T follicular helper cell (primary cell): Measurements from ENCODE around the gene ORAI3.
"Not testable (repeated sequence)": the region's sequence is repeated elsewhere in the genome, so short reads cannot be mapped to it uniquely, and the experiment has no call there.

Source experiments
- DNase-seq: peaks from one replicate; pipeline ENCODE4 v3.0.0-alpha.2; 2020; ENCODE audit warnings: low read depth

ORAI3 gene

GRCh38 chr16:30924076-30924912 is 24.6 kb upstream of the ORAI3 start:
- DNase-seq = no peak

- DNase-seq = no peak
These were observed 23.8 kb upstream of the ORAI3 start for GRCh38 chr16:30924913-30925631.

- no peak for DNase-seq
These were observed 23.3 kb upstream of the ORAI3 start for GRCh38 chr16:30925632-30925987.

- no peak for DNase-seq
These were observed 22.7 kb upstream of the ORAI3 start for GRCh38 chr16:30925995-30926811.

GRCh38 chr16:30926937-30927788 is 21.7 kb upstream of the ORAI3 start:
- no peak for DNase-seq

GRCh38 chr16:30927789-30928378 is 21.0 kb upstream of the ORAI3 start:
- no peak for DNase-seq

GRCh38 chr16:30928390-30928789 is 20.5 kb upstream of the ORAI3 start:
- no peak for DNase-seq

- DNase-seq = no peak
These were observed 19.7 kb upstream of the ORAI3 start for GRCh38 chr16:30929167-30929566.

- DNase-seq = no peak
These were observed 18.7 kb upstream of the ORAI3 start for GRCh38 chr16:30930160-30930571.

GRCh38 chr16:30931068-30931650 is 17.7 kb upstream of the ORAI3 start:
- no peak for DNase-seq

GRCh38 chr16:30934827-30935557 is 13.9 kb upstream of the ORAI3 start:
- no peak for DNase-seq

GRCh38 chr16:30937692-30938091 is 11.2 kb upstream of the ORAI3 start:
- no peak for DNase-seq

GRCh38 chr16:30939571-30939970 is 9.3 kb upstream of the ORAI3 start:
- not testable (repeated sequence) for DNase-seq

GRCh38 chr16:30941600-30942425 is 7.1 kb upstream of the ORAI3 start:
- DNase-seq = peak; percentile 30

GRCh38 chr16:30942426-30942806 is 6.5 kb upstream of the ORAI3 start:
- no peak for DNase-seq

GRCh38 chr16:30944352-30944751 is 4.5 kb upstream of the ORAI3 start:
- no peak for DNase-seq

- DNase-seq = no peak
These were observed 2.0 kb upstream of the ORAI3 start for GRCh38 chr16:30946671-30947540.

- no peak for DNase-seq
These were observed 1.4 kb upstream of the ORAI3 start for GRCh38 chr16:30947541-30947858.
